Measurements from ENCODE around the gene TP63. TPM values are rescaled to one million over a fixed set of nuclear protein-coding genes. Genes with fewer than 3 reads are reported as not detected.

The TP63 gene
- total RNA-seq, 2 experiments from 2014 or later: 0.17 to 0.35 TPM

GRCh38 chr3:189698811-189699210 is 67.6 kb downstream of the TP63 start:
- CTCF ChIA-PET: no interaction called here

DNA sequence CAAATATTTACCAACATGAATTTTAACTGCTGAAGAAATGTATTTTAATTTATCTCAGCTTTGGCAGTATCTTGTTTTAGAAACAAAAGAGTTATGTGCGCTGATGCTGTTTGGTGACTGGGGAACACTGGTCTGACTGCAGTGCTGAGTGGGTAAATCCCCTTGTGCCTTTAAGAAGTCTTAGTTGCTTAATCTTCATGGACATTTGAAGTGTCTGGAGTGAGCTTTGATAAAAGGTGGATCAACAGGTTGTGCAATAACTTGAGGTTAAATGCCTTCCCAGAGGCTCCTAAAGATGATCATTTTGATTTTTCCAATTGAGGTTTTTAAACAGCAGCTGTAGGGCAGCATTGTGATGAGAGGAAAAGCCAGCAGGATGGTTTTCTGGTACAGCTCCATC is 68.7 kb downstream of the TP63 start:
- Mint-ChIP-seq H3K4me1 (peaks cover 1% of the 10 kb centered on the region), H3K27ac (no peak overlapping the region), H3K4me3 (no peak overlapping the region), H3K36me3 (ENCODE audit: low read depth) (peaks cover 1% of the 10 kb centered on the region), H3K27me3 (peaks cover 5% of the 10 kb centered on the region), H3K9me3 (no peaks in the 10 kb centered on the region)
- CTCF ChIA-PET: no interaction called here
- POLR2A ChIA-PET: no interaction called here
- DNase-seq: no peak

More at GRCh38 chr3:189698811-189699210, 67.6 kb downstream of the TP63 start:
- Mint-ChIP-seq H3K9me3 (no peaks in the 10 kb centered on the region), H3K27me3 (peaks cover 5% of the 10 kb centered on the region), H3K36me3 (ENCODE audit: low read depth) (peaks cover 1% of the 10 kb centered on the region), H3K4me3 (no peak overlapping the region), H3K4me1 (peaks cover 1% of the 10 kb centered on the region), H3K27ac (no peak overlapping the region)
- no peak for DNase-seq
- POLR2A ChIA-PET: no interaction called here

DNA sequence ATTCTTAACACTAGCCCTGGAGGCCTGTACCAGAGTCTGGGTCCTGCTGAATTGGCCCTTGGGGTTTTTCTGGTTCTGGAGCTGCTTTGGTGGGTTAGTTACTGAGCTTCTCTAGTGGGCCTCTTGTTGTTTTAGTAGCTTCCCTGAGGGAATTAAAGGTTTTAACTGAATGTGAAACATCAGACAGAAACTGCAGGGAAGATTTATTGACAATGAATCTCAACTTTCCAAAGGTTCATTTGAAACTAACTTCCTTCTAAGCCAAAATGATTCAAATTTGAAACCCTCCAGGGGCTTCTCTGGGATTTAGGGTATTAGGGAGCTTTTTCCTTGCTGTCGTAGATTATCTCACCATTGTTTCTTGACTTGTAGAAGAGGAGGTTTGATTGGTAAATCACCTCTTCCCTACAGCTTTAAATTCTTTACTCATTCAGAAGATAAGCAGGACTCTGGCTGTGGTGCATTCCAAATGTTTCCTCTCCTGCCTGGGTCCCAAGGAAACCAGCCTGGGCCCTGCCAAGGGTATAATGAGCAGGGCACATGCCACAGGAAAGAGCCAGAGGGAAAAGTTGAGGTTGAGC is 71.0 kb downstream of the TP63 start:
- ChIA-PET POLR2A (no interaction called here), CTCF (no interaction called here)
- H3K36me3 Mint-ChIP-seq (ENCODE audit: low read depth): no peaks in the 10 kb centered on the region
- peaks cover 1% of the 10 kb centered on the region for H3K4me1 Mint-ChIP-seq
- no peak overlapping the region for H3K27ac Mint-ChIP-seq
- peaks cover 5% of the 10 kb centered on the region for H3K27me3 Mint-ChIP-seq
- H3K9me3 Mint-ChIP-seq: no peaks in the 10 kb centered on the region
- H3K4me3 Mint-ChIP-seq: no peak overlapping the region
- DNase-seq: no peak

DNA sequence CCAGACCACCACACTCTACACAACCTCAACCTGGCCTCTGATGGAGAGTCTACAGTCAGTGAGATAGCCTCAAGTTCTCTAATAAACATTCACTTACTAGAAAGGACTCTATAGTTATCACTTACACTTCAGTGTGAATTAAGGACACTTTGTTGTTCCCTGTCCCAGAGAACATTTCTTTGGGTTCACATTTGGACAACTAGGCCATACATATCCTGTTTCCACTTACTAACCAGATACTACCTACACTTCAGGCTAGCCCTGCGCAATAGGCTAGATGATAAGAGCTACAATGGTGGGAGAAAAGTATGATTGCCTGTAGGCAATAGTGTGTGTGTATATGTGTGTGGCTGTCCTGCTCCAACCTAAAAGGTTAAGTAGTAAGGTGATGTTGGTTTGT is 72.7 kb downstream of the TP63 start:
- Mint-ChIP-seq H3K27ac (no peak overlapping the region), H3K4me3 (no peak overlapping the region), H3K9me3 (no peaks in the 10 kb centered on the region), H3K36me3 (ENCODE audit: low read depth) (no peaks in the 10 kb centered on the region), H3K27me3 (peaks cover 3% of the 10 kb centered on the region), H3K4me1 (peaks cover 8% of the 10 kb centered on the region)
- ChIA-PET POLR2A (no interaction called here), CTCF (no interaction called here)
- DNase-seq: no peak

- POLR2A ChIA-PET: no interaction called here
- Mint-ChIP-seq H3K27me3 (no peaks in the 10 kb centered on the region), H3K4me1 (peaks cover 7% of the 10 kb centered on the region), H3K36me3 (ENCODE audit: low read depth) (no peaks in the 10 kb centered on the region), H3K4me3 (no peak overlapping the region), H3K27ac (no peak overlapping the region), H3K9me3 (no peaks in the 10 kb centered on the region)
- DNase-seq: no peak
- CTCF ChIA-PET: no interaction called here
These were observed 77.2 kb downstream of the TP63 start for GRCh38 chr3:189708375-189708774.

- no peaks in the 10 kb centered on the region for H3K36me3 Mint-ChIP-seq (ENCODE audit: low read depth)
- no peak overlapping the region for H3K27ac Mint-ChIP-seq
- H3K9me3 Mint-ChIP-seq: no peaks in the 10 kb centered on the region
- POLR2A ChIA-PET: no interaction called here
- CTCF ChIA-PET: interaction anchor here (1.1 kb wide), 1 partner anchor 70 kb away, joined by 3 read pairs; no protein-coding TSS in a partner anchor
- H3K4me3 Mint-ChIP-seq: no peak overlapping the region
- H3K4me1 Mint-ChIP-seq: peaks cover 19% of the 10 kb centered on the region
- no peak for DNase-seq
- no peaks in the 10 kb centered on the region for H3K27me3 Mint-ChIP-seq
These were observed 79.6 kb downstream of the TP63 start for GRCh38 chr3:189710620-189711402.

DNA sequence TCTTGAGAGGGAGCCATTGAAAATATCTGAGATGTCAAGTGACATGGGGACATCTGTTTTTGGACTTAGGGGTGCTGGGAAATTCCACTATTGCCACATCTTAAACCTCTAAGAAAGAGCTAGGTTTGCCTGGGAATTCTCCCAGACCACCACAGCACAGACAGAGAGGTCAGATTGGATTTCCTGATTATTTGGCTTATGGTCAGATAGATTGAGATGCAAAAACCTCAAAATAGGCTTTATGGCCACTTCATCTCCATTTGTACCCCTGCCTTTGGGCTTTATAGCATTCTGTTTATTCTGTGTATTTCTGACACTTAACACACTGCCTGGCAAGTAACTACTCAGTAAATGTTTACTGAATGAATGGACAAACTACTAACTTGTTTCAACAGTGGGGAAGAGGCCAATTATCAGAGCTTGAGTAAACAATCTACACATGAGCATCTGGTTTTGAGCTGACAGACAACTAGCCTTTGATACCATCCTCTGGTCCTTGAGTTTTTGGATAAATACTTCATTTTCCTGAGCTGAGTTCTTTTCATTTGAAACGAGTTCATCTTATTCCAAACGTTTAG is 81.8 kb downstream of the TP63 start:
- Mint-ChIP-seq H3K36me3 (ENCODE audit: low read depth) (no peaks in the 10 kb centered on the region), H3K27me3 (no peaks in the 10 kb centered on the region), H3K9me3 (no peaks in the 10 kb centered on the region), H3K4me3 (no peak overlapping the region), H3K4me1 (peaks cover 17% of the 10 kb centered on the region), H3K27ac (no peak overlapping the region)
- ChIA-PET CTCF (interaction anchor here (1.2 kb wide), 1 partner anchor 392 kb away, joined by 3 read pairs; no protein-coding TSS in a partner anchor), POLR2A (no interaction called here)
- no peak for DNase-seq

DNA sequence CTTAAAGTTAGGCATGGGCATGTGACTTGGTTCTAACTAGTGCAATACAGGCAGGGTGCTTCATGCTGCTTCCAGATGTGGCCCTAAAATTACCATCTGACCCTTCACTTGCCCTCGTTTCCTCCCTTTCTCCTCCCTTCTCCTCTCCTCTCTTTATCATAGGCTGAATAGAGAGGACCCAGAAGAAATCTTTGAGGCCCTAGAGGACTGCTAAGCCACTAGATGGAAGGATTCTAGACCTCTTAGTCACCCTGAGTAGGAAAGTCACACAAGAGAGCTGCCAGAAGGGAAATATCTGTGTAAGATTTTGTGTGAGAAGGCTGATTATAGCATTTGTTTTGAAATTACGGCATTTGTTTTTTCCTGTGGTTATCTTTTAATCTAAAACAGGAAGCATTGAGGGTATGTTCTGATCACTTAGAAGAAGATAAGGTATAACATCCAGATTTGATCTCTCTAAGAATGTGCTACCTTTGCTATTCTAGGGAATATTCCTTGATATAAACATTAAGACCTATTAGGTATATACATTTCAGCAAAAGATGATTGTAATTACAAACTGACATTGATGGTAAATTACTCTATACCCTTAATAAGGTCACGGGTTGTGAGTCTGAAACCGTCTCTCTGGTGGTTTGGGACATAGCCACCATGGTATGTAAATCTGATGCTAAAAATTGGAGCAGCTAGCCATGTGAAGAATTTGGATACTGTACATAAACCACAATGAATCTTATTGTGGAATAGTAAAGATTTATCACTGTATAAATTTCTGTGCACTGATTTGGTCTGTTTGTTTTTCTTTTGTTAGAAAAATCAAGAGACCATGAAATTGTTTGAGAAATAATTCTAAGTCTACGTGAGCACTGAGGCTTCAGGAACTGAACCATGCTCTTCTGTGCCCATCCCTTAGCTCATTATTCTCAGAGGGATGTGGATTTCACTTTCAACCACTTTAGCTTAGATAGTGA is 84.1 kb downstream of the TP63 start:
- ChIA-PET CTCF (no interaction called here), POLR2A (no interaction called here)
- Mint-ChIP-seq H3K27ac (no peak overlapping the region), H3K4me3 (no peak overlapping the region), H3K36me3 (ENCODE audit: low read depth) (no peaks in the 10 kb centered on the region), H3K4me1 (peaks cover 12% of the 10 kb centered on the region), H3K9me3 (no peaks in the 10 kb centered on the region), H3K27me3 (peaks cover 3% of the 10 kb centered on the region)
- DNase-seq: no peak

- ChIA-PET POLR2A (no interaction called here), CTCF (no interaction called here)
- no peak overlapping the region for H3K4me3 Mint-ChIP-seq
- H3K4me1 Mint-ChIP-seq: peaks cover 12% of the 10 kb centered on the region
- H3K36me3 Mint-ChIP-seq (ENCODE audit: low read depth): no peaks in the 10 kb centered on the region
- H3K27ac Mint-ChIP-seq: no peak overlapping the region
- DNase-seq: no peak
- H3K27me3 Mint-ChIP-seq: peaks cover 3% of the 10 kb centered on the region
- no peaks in the 10 kb centered on the region for H3K9me3 Mint-ChIP-seq
These were observed 87.0 kb downstream of the TP63 start for GRCh38 chr3:189718215-189718614.

DNA sequence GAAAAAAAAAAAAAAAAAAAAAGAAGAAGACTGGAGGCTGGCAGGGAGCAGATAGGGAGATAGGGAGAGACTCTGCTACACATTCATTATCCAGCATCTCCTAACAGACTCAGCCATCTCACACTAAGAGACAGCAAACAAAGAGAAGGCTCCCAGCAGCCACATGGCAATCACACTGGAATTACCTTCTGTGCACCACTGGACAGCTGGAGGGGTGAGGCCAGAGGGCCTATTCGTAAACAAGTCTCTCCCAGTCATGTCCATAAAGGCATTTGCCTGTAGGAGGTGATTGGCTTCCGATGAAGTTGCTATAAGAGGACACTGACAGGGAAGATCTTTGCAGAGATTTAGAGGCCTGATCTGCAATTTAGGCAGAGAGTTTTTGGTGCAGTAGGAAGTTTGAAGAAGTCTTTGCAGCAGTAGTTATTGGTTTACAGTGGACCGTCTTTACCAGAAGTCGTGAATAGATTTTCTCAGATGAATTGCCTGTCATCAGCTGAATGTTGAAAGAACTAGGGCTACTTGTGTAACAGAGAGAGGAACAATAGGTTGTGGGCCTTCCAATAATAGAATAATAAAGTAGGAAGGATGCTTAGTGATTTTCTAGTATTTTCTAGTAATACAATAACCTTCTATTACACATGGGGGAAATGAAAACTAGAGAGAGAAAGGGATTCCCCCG is 89.7 kb downstream of the TP63 start:
- Mint-ChIP-seq H3K27me3 (peaks cover 3% of the 10 kb centered on the region), H3K4me1 (no peaks in the 10 kb centered on the region), H3K9me3 (no peaks in the 10 kb centered on the region), H3K27ac (no peak overlapping the region), H3K36me3 (ENCODE audit: low read depth) (no peaks in the 10 kb centered on the region), H3K4me3 (no peak overlapping the region)
- ChIA-PET POLR2A (no interaction called here), CTCF (no interaction called here)
- DNase-seq: no peak

- H3K4me1 Mint-ChIP-seq: no peaks in the 10 kb centered on the region
- ChIA-PET CTCF (interaction anchor here (1.3 kb wide), 1 partner anchor 226 kb away, joined by 3 read pairs; no protein-coding TSS in a partner anchor), POLR2A (interaction anchor here (0.6 kb wide), 1 partner anchor 208 kb away, joined by 4 read pairs; no protein-coding TSS in a partner anchor)
- peaks cover 3% of the 10 kb centered on the region for H3K27me3 Mint-ChIP-seq
- H3K9me3 Mint-ChIP-seq: no peaks in the 10 kb centered on the region
- no peak overlapping the region for H3K27ac Mint-ChIP-seq
- no peaks in the 10 kb centered on the region for H3K36me3 Mint-ChIP-seq (ENCODE audit: low read depth)
- no peak overlapping the region for H3K4me3 Mint-ChIP-seq
- no peak for DNase-seq
These were observed 90.9 kb downstream of the TP63 start for GRCh38 chr3:189721873-189722665.

GRCh38 chr3:189724356-189724755 is 93.2 kb downstream of the TP63 start:
- Mint-ChIP-seq H3K27ac (no peak overlapping the region), H3K9me3 (no peaks in the 10 kb centered on the region), H3K4me3 (no peak overlapping the region), H3K4me1 (no peaks in the 10 kb centered on the region), H3K27me3 (no peaks in the 10 kb centered on the region), H3K36me3 (ENCODE audit: low read depth) (no peaks in the 10 kb centered on the region)
- CTCF ChIA-PET: no interaction called here
- DNase-seq: no peak
- POLR2A ChIA-PET: no interaction called here
